ENCODE data around the gene UBL3. TPM values are rescaled to one million over a fixed set of nuclear protein-coding genes. Genes with fewer than 3 reads are reported as not detected.

Gene UBL3
- total RNA-seq, 2 experiments from 2014 or later: 39.5 to 41.9 TPM

- no peak for TF ChIP-seq CTCF (IDR thresholded peaks at IDR 0.05)
- H3K4me3 Mint-ChIP-seq: no peak overlapping the region
- no peaks in the 10 kb centered on the region for H3K9me3 Mint-ChIP-seq
- no peak overlapping the region for H3K27ac Mint-ChIP-seq
- no peak for DNase-seq
- no peak overlapping the region for H3K27ac ChIP-seq (ENCODE audit: low read depth in 1 of 2, low read length in 2 of 2)
- H3K36me3 Mint-ChIP-seq (ENCODE audit: low read depth): no peaks in the 10 kb centered on the region
- H3K27me3 ChIP-seq (ENCODE audit: control insufficient read depth in 1 of 2, insufficient read depth in 2 of 2, low read length in 2 of 2): no peaks in the 10 kb centered on the region
- peaks cover 72% of the 10 kb centered on the region for H3K4me1 Mint-ChIP-seq (ENCODE audit: low read depth)
- no peaks in the 10 kb centered on the region for H3K27me3 Mint-ChIP-seq
- no peak for ATAC-seq (ENCODE audit: poor library complexity)
- CTCF ChIA-PET: no interaction called here
- no peak overlapping the region for H3K4me3 ChIP-seq (ENCODE audit: low read length)
- intact Hi-C loops (cut with DNase I, micrococcal nuclease): no loop called here
- POLR2A ChIA-PET: interaction anchor here (1.2 kb wide), 1 partner anchor 329 kb away, joined by 3 read pairs; no protein-coding TSS in a partner anchor
- H3K4me1 ChIP-seq (ENCODE audit: insufficient read depth, low read length): no peaks in the 10 kb centered on the region
- no peaks in the 10 kb centered on the region for H3K36me3 ChIP-seq (ENCODE audit: insufficient read depth, low read length)
- no peaks in the 10 kb centered on the region for H3K9me3 ChIP-seq (ENCODE audit: control insufficient read depth in 1 of 2, insufficient read depth in 1 of 2, low read length in 2 of 2)
Observed at GRCh38 chr13:29786698-29787097, 63.7 kb downstream of the UBL3 start.

GRCh38 chr13:29785978-29786377, 64.4 kb downstream of the UBL3 start:
- CTCF ChIA-PET: no interaction called here
- POLR2A ChIA-PET: interaction anchor here (1.2 kb wide), 1 partner anchor 329 kb away, joined by 3 read pairs; no protein-coding TSS in a partner anchor
- no peak overlapping the region for H3K27ac ChIP-seq (ENCODE audit: low read depth in 1 of 2, low read length in 2 of 2)
- TF ChIP-seq CTCF (IDR thresholded peaks at IDR 0.05): no peak
- intact Hi-C loops (cut with DNase I, micrococcal nuclease): no loop called here
- H3K36me3 Mint-ChIP-seq (ENCODE audit: low read depth): no peaks in the 10 kb centered on the region
- H3K9me3 ChIP-seq (ENCODE audit: control insufficient read depth in 1 of 2, insufficient read depth in 1 of 2, low read length in 2 of 2): no peaks in the 10 kb centered on the region
- H3K36me3 ChIP-seq (ENCODE audit: insufficient read depth, low read length): no peaks in the 10 kb centered on the region
- H3K27me3 ChIP-seq (ENCODE audit: control insufficient read depth in 1 of 2, insufficient read depth in 2 of 2, low read length in 2 of 2): no peaks in the 10 kb centered on the region
- DNase-seq (no peak), ATAC-seq (ENCODE audit: poor library complexity) (no peak)
- no peaks in the 10 kb centered on the region for H3K4me1 ChIP-seq (ENCODE audit: insufficient read depth, low read length)
- H3K4me3 ChIP-seq (ENCODE audit: low read length): no peak overlapping the region
- no peak overlapping the region for H3K4me3 Mint-ChIP-seq
- H3K9me3 Mint-ChIP-seq: no peaks in the 10 kb centered on the region
- no peaks in the 10 kb centered on the region for H3K27me3 Mint-ChIP-seq
- H3K4me1 Mint-ChIP-seq (ENCODE audit: low read depth): peaks cover 64% of the 10 kb centered on the region
- peak overlapping the region; percentile 46 for H3K27ac Mint-ChIP-seq

GRCh38 chr13:29782798-29783197, 67.6 kb downstream of the UBL3 start:
- Mint-ChIP-seq H3K4me3 (no peak overlapping the region), H3K4me1 (ENCODE audit: low read depth) (peaks cover 60% of the 10 kb centered on the region), H3K9me3 (no peaks in the 10 kb centered on the region), H3K27me3 (no peaks in the 10 kb centered on the region), H3K36me3 (ENCODE audit: low read depth) (no peaks in the 10 kb centered on the region), H3K27ac (peak overlapping the region; percentile 28)
- Histone ChIP-seq H3K4me3 (ENCODE audit: low read length) (no peak overlapping the region), H3K27ac (ENCODE audit: low read depth in 1 of 2, low read length in 2 of 2) (no peak overlapping the region), H3K27me3 (ENCODE audit: control insufficient read depth in 1 of 2, insufficient read depth in 2 of 2, low read length in 2 of 2) (no peaks in the 10 kb centered on the region), H3K4me1 (ENCODE audit: insufficient read depth, low read length) (peaks cover 2% of the 10 kb centered on the region), H3K36me3 (ENCODE audit: insufficient read depth, low read length) (no peaks in the 10 kb centered on the region), H3K9me3 (ENCODE audit: control insufficient read depth in 1 of 2, insufficient read depth in 1 of 2, low read length in 2 of 2) (no peaks in the 10 kb centered on the region)
- DNase-seq (no peak), ATAC-seq (ENCODE audit: poor library complexity) (no peak)
- POLR2A ChIA-PET: interaction anchor here (0.8 kb wide), 1 partner anchor 67 kb away, joined by 3 read pairs; no protein-coding TSS in a partner anchor
- intact Hi-C loops (cut with DNase I, micrococcal nuclease): no loop called here
- no peak for TF ChIP-seq CTCF (IDR thresholded peaks at IDR 0.05)
- CTCF ChIA-PET: interaction anchor here (1.6 to 1.7 kb wide), 2 partner anchors 332 to 350 kb away, joined by 3 to 4 read pairs; no protein-coding TSS in a partner anchor

Measured in CD4-positive, alpha-beta T cell (primary cell).